Sigmoid colon (tissue), 7 donors: ENCODE results near the gene MYCBPAP. TPM values are rescaled to one million over a fixed set of nuclear protein-coding genes. Genes with fewer than 3 reads are reported as not detected.
A peak's percentile ranks its signal among the peaks of the same experiment; 100 is the strongest.

ENCODE experiments used
- DNase-seq: peaks from one replicate; pipeline ENCODE4 v3.0.0-alpha.2; 2019
- H3K27ac ChIP-seq, 4 donors: fragments of 200-600 bp; sonication (generic); one replicate each; pipeline ENCODE4 v1.5.1; 2016 to 2019; ENCODE audit warnings: mild to moderate bottlenecking in 1 of 4
- H3K27me3 ChIP-seq, 3 donors: fragments of 200-600 bp; sonication (generic); one replicate each; pipeline ENCODE4 v1.5.1; 2019; ENCODE audit warnings: mild to moderate bottlenecking in 1 of 3
- H3K36me3 ChIP-seq, 4 donors: fragments of 200-600 bp; sonication (generic); one replicate each; pipeline ENCODE4 v1.5.1; 2016 to 2019
- H3K4me1 ChIP-seq, 4 donors: fragments of 200-600 bp; sonication (generic); one replicate each; pipeline ENCODE4 v1.5.1; 2017 to 2019
- H3K4me3 ChIP-seq, 4 donors: fragments of 200-600 bp; sonication (generic); one replicate each; pipeline ENCODE4 v1.5.1; 2017 to 2019; ENCODE audit warnings: mild to moderate bottlenecking in 2 of 4, moderate library complexity in 1 of 4
- H3K9me3 ChIP-seq, 4 donors: fragments of 200-600 bp in 3 of 4; sonication (generic) in 3 of 4; one replicate each; pipeline versions ENCODE4 v1.5.1 to v1.6.1; 2013 to 2019
- CTCF ChIP-seq, 4 experiments: fragments of 450-650 bp in 3 of 4; fragments of 200-600 bp in 1 of 4; IDR thresholded peaks; one replicate each; pipeline ENCODE4 v1.5.1; 2016 to 2019; ENCODE audit warnings: antibody characterized with exemption in 4 of 4, mild to moderate bottlenecking in 3 of 4, moderate library complexity in 2 of 4
- EP300 ChIP-seq, 4 donors: sonication (generic); formaldehyde crosslinking; IDR thresholded peaks; one replicate each; pipeline ENCODE4 v1.6.1; 2017; ENCODE audit warnings: antibody characterized with exemption in 4 of 4
- POLR2A ChIP-seq, 2 donors: fragments of 450-650 bp; IDR thresholded peaks; one replicate each; pipeline ENCODE4 v1.6.1; 2016; ENCODE audit warnings: antibody characterized with exemption in 2 of 2, mild to moderate bottlenecking in 2 of 2, moderate library complexity in 2 of 2
- POLR2AphosphoS5 ChIP-seq, 4 donors: sonication (generic); formaldehyde crosslinking; IDR thresholded peaks; one replicate each; pipeline ENCODE4 v1.6.1; 2017; ENCODE audit warnings: antibody characterized with exemption in 4 of 4
- WGBS, 2 donors: extraction: QIAGEN DNeasy Blood & Tissue Kit; methylation state at CpG; one replicate each; pipeline ENCODE4 v1.1.7; 2013; 5-methylcytosine and 5-hydroxymethylcytosine counted together
- intact Hi-C: fragments of 100-400 bp; cut with DNase I; formaldehyde crosslinking; loops from one replicate; pipeline ENCODE4 v1.15.1; 2023
- polyA plus RNA-seq, 3 donors: library from polyadenylated mRNA; stranded (reverse); fragments of 200-250 nt; gene quantifications; one replicate each; pipeline ENCODE4 v1.2.3, GENCODE V29; 2013
- total RNA-seq, 4 donors: library from RNA; depleted of rRNA; stranded (reverse); fragments of >200 nt; gene quantifications; one replicate each; pipeline ENCODE4 v1.1.0, GENCODE V29; 2016
- donor health status: healthy with polysubstance abuse.
- donor health status: Bipolar disorder and iron deficiency.
- donor health status: healthy.

The MYCBPAP gene
- total and polyA plus RNA-seq, 7 donors, result 0.23 to 2.5 (median 1.7) TPM; not detected in 1

- Histone ChIP-seq H3K9me3 (no peaks in the 10 kb centered on the region), H3K27ac (peak overlapping the region in 3 of 4 donors; percentile 82 to 88 (median 86)), H3K36me3 (peaks cover 0 to 29% (median 4%) of the 10 kb centered on the region in 4 donors), H3K4me3 (peak overlapping the region in 3 of 4 donors; percentile 61 to 75 (median 68)), H3K27me3 (no peaks in the 10 kb centered on the region), H3K4me1 (peaks cover 0 to 30% (median 17%) of the 10 kb centered on the region in 4 donors)
- intact Hi-C loops, result loop anchor here (1.0 to 10.0 kb wide), 6 partner anchors 79 to 607 kb away; partner anchors contain the start of gene NME1
- DNase-seq, result no peak
- no peak for TF ChIP-seq CTCF (IDR thresholded peaks at IDR 0.05)
- TF ChIP-seq POLR2A (IDR thresholded peaks at IDR 0.05), result no peak
- TF ChIP-seq EP300 (IDR thresholded peaks at IDR 0.05), result no peak
- no peak for TF ChIP-seq POLR2AphosphoS5 (IDR thresholded peaks at IDR 0.05)
- WGBS, 2 donors, result 15 to 68% methylated on average over 5 of the region's 5 CpGs
These were observed 39.5 kb downstream of the MYCBPAP start for GRCh38 chr17:50547736-50548083.

- Histone ChIP-seq H3K27me3 (no peaks in the 10 kb centered on the region), H3K27ac (no peak overlapping the region), H3K36me3 (peaks cover 0 to 29% (median 4%) of the 10 kb centered on the region in 4 donors), H3K4me3 (no peak overlapping the region), H3K4me1 (peaks cover 0 to 26% (median 15%) of the 10 kb centered on the region in 4 donors), H3K9me3 (no peaks in the 10 kb centered on the region)
- TF ChIP-seq POLR2AphosphoS5 (IDR thresholded peaks at IDR 0.05) (no peak), CTCF (IDR thresholded peaks at IDR 0.05) (no peak), EP300 (IDR thresholded peaks at IDR 0.05) (no peak), POLR2A (IDR thresholded peaks at IDR 0.05) (no peak)
- intact Hi-C loops, result loop anchor here (10.0 kb wide), 3 partner anchors 236 to 606 kb away; partner anchors contain the start of gene NME1
- DNase-seq, result no peak
- 86 to 90% methylated on average over 18 of the region's 18 CpGs for WGBS, 2 donors
These were observed 40.6 kb downstream of the MYCBPAP start for GRCh38 chr17:50548831-50549230.

GRCh38 chr17:50549256-50549941, 41.2 kb downstream of the MYCBPAP start:
- H3K27ac ChIP-seq, result no peak overlapping the region
- no peak for DNase-seq
- H3K4me1 ChIP-seq, result peaks cover 0 to 26% (median 15%) of the 10 kb centered on the region in 4 donors
- peaks cover 0 to 29% (median 4%) of the 10 kb centered on the region in 4 donors for H3K36me3 ChIP-seq
- no peak for TF ChIP-seq EP300 (IDR thresholded peaks at IDR 0.05)
- no peak for TF ChIP-seq CTCF (IDR thresholded peaks at IDR 0.05)
- H3K27me3 ChIP-seq, result no peaks in the 10 kb centered on the region
- H3K4me3 ChIP-seq, result no peak overlapping the region
- no peaks in the 10 kb centered on the region for H3K9me3 ChIP-seq
- WGBS, 2 donors, result 94% methylated on average over 19 of the region's 19 CpGs
- intact Hi-C loops, result loop anchor here (10.0 kb wide), 3 partner anchors 235 to 605 kb away; partner anchors contain the start of gene NME1

GRCh38 chr17:50549969-50550368, 41.7 kb downstream of the MYCBPAP start:
- TF ChIP-seq POLR2AphosphoS5 (IDR thresholded peaks at IDR 0.05) (no peak), CTCF (IDR thresholded peaks at IDR 0.05) (no peak), POLR2A (IDR thresholded peaks at IDR 0.05) (no peak)
- no peak overlapping the region for H3K4me3 ChIP-seq
- no peak for DNase-seq
- H3K36me3 ChIP-seq, result peaks cover 0 to 34% (median 6%) of the 10 kb centered on the region in 4 donors
- H3K4me1 ChIP-seq, result peaks cover 0 to 26% (median 15%) of the 10 kb centered on the region in 4 donors
- peak overlapping the region in 1 of 4 donors; percentile 40 for H3K27ac ChIP-seq
- no peaks in the 10 kb centered on the region for H3K27me3 ChIP-seq
- intact Hi-C loops, result loop anchor here (10.0 kb wide), 3 partner anchors 235 to 605 kb away; partner anchors contain the start of gene NME1
- no peaks in the 10 kb centered on the region for H3K9me3 ChIP-seq
- WGBS, 2 donors, result 94 to 96% methylated on average over 11 of the region's 11 CpGs
